ENCODE data around the gene FRMD5. TPM values are rescaled to one million over a fixed set of nuclear protein-coding genes. Genes with fewer than 3 reads are reported as not detected.

The FRMD5 gene
- total RNA-seq, 1 donor from 2014 or later: 9.9 TPM

DNA sequence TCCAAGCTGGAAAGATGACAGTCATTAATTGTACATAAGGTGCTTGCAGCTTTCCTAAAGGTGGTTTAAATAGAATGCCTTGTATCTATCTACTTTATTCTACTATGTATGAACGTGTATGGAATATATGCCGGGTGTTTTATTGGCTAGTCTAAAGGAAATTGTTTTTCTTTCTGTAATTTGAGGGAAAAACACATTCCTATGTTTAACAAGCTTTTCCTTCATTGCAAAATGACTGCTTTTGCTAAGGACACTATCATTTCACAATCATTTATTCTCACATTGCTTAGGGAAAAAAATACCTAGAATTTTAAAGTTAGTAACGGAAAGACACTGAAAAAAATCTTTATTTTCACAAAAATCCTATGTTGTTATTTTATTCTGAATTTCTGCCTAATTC is 226.5 kb downstream of the FRMD5 start:
- DNase-seq (ENCODE audit: low read depth): no peak
- no peaks in the 10 kb centered on the region for H3K27me3 ChIP-seq (ENCODE audit: control insufficient read depth, insufficient read depth, low read length)
- H3K36me3 ChIP-seq (ENCODE audit: control insufficient read depth, insufficient read depth, low read length): no peaks in the 10 kb centered on the region
- TF ChIP-seq, protein P1, sequence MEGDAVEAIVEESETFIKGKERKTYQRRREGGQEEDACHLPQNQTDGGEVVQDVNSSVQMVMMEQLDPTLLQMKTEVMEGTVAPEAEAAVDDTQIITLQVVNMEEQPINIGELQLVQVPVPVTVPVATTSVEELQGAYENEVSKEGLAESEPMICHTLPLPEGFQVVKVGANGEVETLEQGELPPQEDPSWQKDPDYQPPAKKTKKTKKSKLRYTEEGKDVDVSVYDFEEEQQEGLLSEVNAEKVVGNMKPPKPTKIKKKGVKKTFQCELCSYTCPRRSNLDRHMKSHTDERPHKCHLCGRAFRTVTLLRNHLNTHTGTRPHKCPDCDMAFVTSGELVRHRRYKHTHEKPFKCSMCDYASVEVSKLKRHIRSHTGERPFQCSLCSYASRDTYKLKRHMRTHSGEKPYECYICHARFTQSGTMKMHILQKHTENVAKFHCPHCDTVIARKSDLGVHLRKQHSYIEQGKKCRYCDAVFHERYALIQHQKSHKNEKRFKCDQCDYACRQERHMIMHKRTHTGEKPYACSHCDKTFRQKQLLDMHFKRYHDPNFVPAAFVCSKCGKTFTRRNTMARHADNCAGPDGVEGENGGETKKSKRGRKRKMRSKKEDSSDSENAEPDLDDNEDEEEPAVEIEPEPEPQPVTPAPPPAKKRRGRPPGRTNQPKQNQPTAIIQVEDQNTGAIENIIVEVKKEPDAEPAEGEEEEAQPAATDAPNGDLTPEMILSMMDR (IDR thresholded peaks at IDR 0.05; ENCODE audit: insufficient read depth, low read length, poor library complexity, severe bottlenecking): no peak
- no peak overlapping the region for H3K4me3 ChIP-seq (ENCODE audit: low read depth, low read length)

DNA sequence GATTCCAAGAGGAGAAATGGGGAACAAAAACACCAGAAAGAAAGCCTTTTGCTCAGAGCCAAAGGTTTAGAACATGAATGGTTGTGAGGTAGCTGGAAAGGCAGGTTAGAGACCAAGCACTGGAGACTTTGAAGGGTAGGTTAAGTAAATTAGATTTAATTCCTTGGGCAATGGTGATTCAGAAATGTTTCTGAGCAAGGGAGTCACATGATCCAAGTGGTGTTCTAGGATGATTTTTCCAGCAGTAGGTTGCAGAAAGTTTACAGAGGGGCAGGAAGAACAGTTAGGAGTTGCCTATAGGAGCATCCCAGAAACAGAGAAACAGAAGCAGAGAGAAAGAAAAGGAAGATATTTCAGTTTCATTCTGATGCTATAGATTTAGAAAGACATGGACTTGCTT is 228.4 kb downstream of the FRMD5 start:
- H3K27me3 ChIP-seq (ENCODE audit: control insufficient read depth, insufficient read depth, low read length): no peaks in the 10 kb centered on the region
- no peak overlapping the region for H3K4me3 ChIP-seq (ENCODE audit: low read depth, low read length)
- TF ChIP-seq, protein P1 (IDR thresholded peaks at IDR 0.05; ENCODE audit: insufficient read depth, low read length, poor library complexity, severe bottlenecking): no peak
- no peak for DNase-seq (ENCODE audit: low read depth)
- H3K36me3 ChIP-seq (ENCODE audit: control insufficient read depth, insufficient read depth, low read length): no peaks in the 10 kb centered on the region

GRCh38 chr15:43958861-43959330 is 236.2 kb downstream of the FRMD5 start:
- Histone ChIP-seq H3K27me3 (ENCODE audit: control insufficient read depth, insufficient read depth, low read length) (no peaks in the 10 kb centered on the region), H3K36me3 (ENCODE audit: control insufficient read depth, insufficient read depth, low read length) (no peaks in the 10 kb centered on the region), H3K4me3 (ENCODE audit: low read depth, low read length) (no peak overlapping the region)
- DNase-seq (ENCODE audit: low read depth): peak; percentile 85
- TF ChIP-seq, protein P1 (IDR thresholded peaks at IDR 0.05; ENCODE audit: insufficient read depth, low read length, poor library complexity, severe bottlenecking): no peak

DNA sequence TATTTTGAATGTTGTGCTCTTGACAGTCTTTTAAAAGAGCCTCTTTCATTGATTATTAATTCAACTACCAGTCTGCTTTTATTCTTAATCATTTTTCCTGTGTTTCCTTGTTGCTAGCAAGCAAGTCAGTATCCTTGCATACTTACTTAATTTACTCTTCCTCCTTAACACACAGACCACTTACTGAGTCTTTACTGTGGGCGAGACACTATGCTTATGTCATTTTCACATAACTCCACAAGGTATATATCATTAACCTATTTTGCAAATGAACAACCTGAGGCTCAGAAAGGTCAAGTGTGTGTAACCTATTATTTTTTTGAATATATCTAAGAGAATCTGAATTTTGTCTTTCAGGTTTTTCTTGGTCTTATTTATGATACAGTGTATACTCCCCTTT is 237.3 kb downstream of the FRMD5 start:
- DNase-seq (ENCODE audit: low read depth): no peak
- Histone ChIP-seq H3K36me3 (ENCODE audit: control insufficient read depth, insufficient read depth, low read length) (no peaks in the 10 kb centered on the region), H3K4me3 (ENCODE audit: low read depth, low read length) (no peak overlapping the region), H3K27me3 (ENCODE audit: control insufficient read depth, insufficient read depth, low read length) (no peaks in the 10 kb centered on the region)
- TF ChIP-seq, protein P1 (IDR thresholded peaks at IDR 0.05; ENCODE audit: insufficient read depth, low read length, poor library complexity, severe bottlenecking): no peak

DNA sequence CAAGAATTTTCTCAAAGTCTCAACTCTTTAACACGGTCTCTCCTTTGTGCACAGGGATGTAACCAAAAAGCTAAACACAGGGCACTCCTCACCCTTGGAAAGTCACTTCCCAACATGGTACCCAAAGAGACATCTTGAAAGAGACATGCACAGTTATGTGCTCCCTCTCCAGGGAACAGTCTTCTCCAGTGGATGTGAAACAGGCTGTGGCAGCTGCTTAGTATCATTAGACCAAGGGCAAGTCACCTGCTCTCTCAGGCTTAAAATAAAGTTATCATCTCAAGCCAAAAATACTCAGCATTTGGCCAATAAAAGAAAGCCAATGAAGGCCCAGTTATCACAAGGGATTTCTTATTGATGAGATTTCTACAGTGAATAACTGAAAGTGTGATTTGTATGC is 239.9 kb downstream of the FRMD5 start:
- TF ChIP-seq, protein P1 (IDR thresholded peaks at IDR 0.05; ENCODE audit: insufficient read depth, low read length, poor library complexity, severe bottlenecking): no peak
- H3K4me3 ChIP-seq (ENCODE audit: low read depth, low read length): no peak overlapping the region
- no peaks in the 10 kb centered on the region for H3K36me3 ChIP-seq (ENCODE audit: control insufficient read depth, insufficient read depth, low read length)
- H3K27me3 ChIP-seq (ENCODE audit: control insufficient read depth, insufficient read depth, low read length): no peaks in the 10 kb centered on the region
- no peak for DNase-seq (ENCODE audit: low read depth)

DNA sequence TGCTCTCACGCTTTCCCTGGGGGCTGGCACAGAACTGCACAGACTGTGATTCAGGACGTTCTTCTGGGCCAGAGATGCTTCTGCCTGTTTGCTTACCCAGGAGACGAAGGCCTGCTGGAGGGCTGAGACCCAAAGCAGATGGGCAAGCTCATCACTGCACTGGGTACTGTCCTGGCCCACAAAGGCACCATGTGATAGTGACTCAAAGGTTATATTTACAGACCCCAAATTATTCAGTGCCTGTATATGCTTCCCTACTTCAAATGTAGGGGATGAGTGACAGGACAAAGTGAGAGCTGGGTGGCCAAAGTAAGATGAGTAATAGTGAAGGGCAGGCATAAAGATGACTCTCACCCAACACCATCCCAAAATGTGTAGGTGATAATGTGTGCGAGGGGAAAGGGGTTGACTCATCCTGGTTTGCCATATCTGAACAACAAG is 240.9 kb downstream of the FRMD5 start:
- no peak for DNase-seq (ENCODE audit: low read depth)
- H3K27me3 ChIP-seq (ENCODE audit: control insufficient read depth, insufficient read depth, low read length): no peaks in the 10 kb centered on the region
- no peak overlapping the region for H3K4me3 ChIP-seq (ENCODE audit: low read depth, low read length)
- H3K36me3 ChIP-seq (ENCODE audit: control insufficient read depth, insufficient read depth, low read length): no peaks in the 10 kb centered on the region
- TF ChIP-seq, protein P1 (IDR thresholded peaks at IDR 0.05; ENCODE audit: insufficient read depth, low read length, poor library complexity, severe bottlenecking): no peak
